Tibial nerve (tissue), 3 donors: ENCODE measurements around the gene TMBIM6.

ENCODE experiments used
- CTCF ChIP-seq, 5 experiments: fragments of 200-600 bp in 3 of 5; fragments of 450-650 bp in 2 of 5; sonication (generic) in 3 of 5; IDR thresholded peaks; one replicate each; pipeline ENCODE4 v1.5.1; 2016 to 2019; ENCODE audit warnings: antibody characterized with exemption in 5 of 5, mild to moderate bottlenecking in 3 of 5, moderate library complexity in 2 of 5
- POLR2A ChIP-seq, 2 donors: fragments of 450-650 bp; IDR thresholded peaks; one replicate each; pipeline ENCODE4 v1.6.1; 2017; ENCODE audit warnings: antibody characterized with exemption in 2 of 2, mild to moderate bottlenecking in 2 of 2, moderate library complexity in 2 of 2

- TF ChIP-seq CTCF (IDR thresholded peaks at IDR 0.05) (no peak), POLR2A (IDR thresholded peaks at IDR 0.05) (no peak)
These were observed 49.6 kb downstream of the TMBIM6 start for GRCh38 chr12:49790741-49791555.
